ENCODE results near the gene RNF208.

RNF208 gene

GRCh38 chr9:137215196-137215986 is 6.6 kb downstream of the RNF208 start:
- DNase-seq, result no peak
- H3K36me3 ChIP-seq, result no peaks in the 10 kb centered on the region
- H3K27me3 ChIP-seq, result no peaks in the 10 kb centered on the region
- TF ChIP-seq CTCF (IDR thresholded peaks at IDR 0.05; ENCODE audit: low read depth, low read length), result no peak
- H3K4me1 ChIP-seq, result peaks cover 13% of the 10 kb centered on the region
- no peak overlapping the region for H3K4me3 ChIP-seq (ENCODE audit: low read depth, low read length)
- no peaks in the 10 kb centered on the region for H3K9me3 ChIP-seq

DNA sequence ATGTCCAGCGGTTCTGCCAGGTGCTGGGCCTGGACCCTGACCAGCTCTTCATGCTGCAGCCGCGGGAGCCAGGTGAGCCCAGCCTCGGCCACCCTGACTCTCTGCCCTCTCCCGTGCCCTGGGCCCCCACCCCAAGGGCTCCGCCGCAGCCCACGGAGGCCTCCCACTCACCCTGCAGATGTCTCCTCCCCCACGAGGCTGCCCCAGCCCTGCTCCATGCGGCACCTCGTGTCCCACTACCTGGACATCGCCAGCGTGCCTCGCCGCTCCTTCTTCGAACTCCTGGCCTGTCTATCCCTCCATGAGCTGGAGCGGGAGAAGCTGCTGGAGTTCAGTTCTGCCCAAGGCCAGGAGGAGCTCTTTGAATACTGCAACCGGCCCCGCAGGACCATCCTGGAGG is 7.4 kb downstream of the RNF208 start:
- Histone ChIP-seq H3K4me3 (ENCODE audit: low read depth, low read length) (no peak overlapping the region), H3K36me3 (no peaks in the 10 kb centered on the region), H3K27me3 (no peaks in the 10 kb centered on the region), H3K9me3 (no peaks in the 10 kb centered on the region), H3K4me1 (peaks cover 13% of the 10 kb centered on the region)
- no peak for DNase-seq
- TF ChIP-seq CTCF (IDR thresholded peaks at IDR 0.05; ENCODE audit: low read depth, low read length), result no peak

GRCh38 chr9:137213160-137214060 is 8.6 kb downstream of the RNF208 start:
- Histone ChIP-seq H3K4me3 (ENCODE audit: low read depth, low read length) (no peak overlapping the region), H3K9me3 (no peaks in the 10 kb centered on the region), H3K36me3 (no peaks in the 10 kb centered on the region), H3K4me1 (peaks cover 10% of the 10 kb centered on the region), H3K27me3 (no peaks in the 10 kb centered on the region)
- peak; percentile 43 for TF ChIP-seq CTCF (IDR thresholded peaks at IDR 0.05; ENCODE audit: low read depth, low read length)
- DNase-seq, result no peak

DNA sequence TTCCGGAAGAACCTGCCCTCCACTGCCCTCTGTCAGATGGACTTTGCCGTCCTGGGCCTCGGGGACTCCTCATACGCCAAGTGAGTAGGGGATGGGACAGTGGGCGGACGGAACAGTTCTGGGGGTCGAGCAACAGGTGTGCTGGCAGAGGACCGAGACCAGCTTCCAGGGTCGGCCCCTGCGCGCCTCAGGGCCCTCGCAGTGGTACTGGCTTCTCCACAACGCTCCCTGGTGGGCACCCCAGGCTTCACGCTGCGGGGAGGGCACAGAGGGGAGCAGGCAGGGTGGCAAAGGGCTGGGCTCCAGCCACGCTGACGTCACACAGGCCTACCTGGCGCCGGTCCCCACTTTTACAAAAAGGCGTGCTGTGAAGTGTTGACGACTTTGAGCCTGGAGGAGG is 9.5 kb downstream of the RNF208 start:
- no peak for DNase-seq
- TF ChIP-seq CTCF (IDR thresholded peaks at IDR 0.05; ENCODE audit: low read depth, low read length), result peak; percentile 28
- H3K9me3 ChIP-seq, result no peaks in the 10 kb centered on the region
- H3K36me3 ChIP-seq, result no peaks in the 10 kb centered on the region
- no peaks in the 10 kb centered on the region for H3K27me3 ChIP-seq
- H3K4me3 ChIP-seq (ENCODE audit: low read depth, low read length), result no peak overlapping the region
- peaks cover 1% of the 10 kb centered on the region for H3K4me1 ChIP-seq

DNA sequence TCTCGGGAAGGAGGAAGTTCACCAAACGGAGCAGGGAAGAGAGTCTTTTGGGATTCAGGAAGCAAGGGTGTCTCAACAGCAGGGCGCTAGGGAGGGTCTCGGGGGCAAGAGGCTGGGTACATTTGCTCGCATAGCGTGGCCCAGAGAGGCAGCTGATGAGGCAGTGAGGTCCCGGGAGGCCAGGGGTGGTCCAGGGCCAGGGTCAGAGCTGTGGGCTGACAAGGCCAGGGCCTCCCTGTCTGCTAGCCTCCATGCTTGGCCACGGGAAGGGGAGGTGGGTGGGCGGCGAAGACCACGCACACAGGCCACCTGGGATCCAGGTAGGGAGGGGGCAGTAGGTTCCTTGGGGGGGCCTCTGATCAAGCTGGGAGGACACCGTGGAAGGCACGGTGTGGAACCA is 10.5 kb downstream of the RNF208 start:
- TF ChIP-seq CTCF (IDR thresholded peaks at IDR 0.05; ENCODE audit: low read depth, low read length), result no peak
- DNase-seq, result no peak
- no peaks in the 10 kb centered on the region for H3K27me3 ChIP-seq
- no peaks in the 10 kb centered on the region; the same call in 1 of the 2 replicates for H3K4me1 ChIP-seq
- H3K4me3 ChIP-seq (ENCODE audit: low read depth, low read length), result no peak overlapping the region
- H3K36me3 ChIP-seq, result no peaks in the 10 kb centered on the region
- no peaks in the 10 kb centered on the region for H3K9me3 ChIP-seq

Data from BE2C (cell line).